ENCODE data around the gene SNRPA. TPM values are rescaled to one million over a fixed set of nuclear protein-coding genes. Genes with fewer than 3 reads are reported as not detected.

SNRPA gene
- total RNA-seq, 2 experiments from 2014 or later, result 214 to 315 TPM

DNA sequence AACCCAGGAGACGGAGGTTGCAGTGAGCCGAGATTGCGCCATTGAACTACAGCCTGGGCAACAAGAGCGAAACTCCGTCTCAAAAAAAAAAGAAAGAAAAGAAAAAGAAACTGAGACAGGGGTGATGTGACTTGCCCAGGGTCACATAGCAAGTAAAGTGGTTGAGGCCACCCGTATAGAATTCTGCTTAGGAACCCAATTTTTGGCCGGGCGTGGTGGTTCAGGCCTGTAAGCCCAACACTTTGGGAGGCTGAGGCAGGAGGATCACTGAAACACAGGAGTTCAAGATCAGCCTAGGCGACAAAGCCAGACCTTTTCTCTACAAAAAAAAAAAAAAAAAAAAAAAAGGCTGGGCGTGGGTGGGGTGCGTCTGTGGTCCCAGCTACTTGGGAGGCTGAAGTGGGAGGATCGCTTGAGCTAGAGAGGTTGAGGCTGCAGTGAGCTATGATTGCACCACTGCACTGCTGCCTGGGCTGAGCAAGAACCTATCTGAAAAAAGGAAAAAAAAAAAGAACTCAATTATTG is 1.3 kb downstream of the SNRPA start:
- H3K4me1 ChIP-seq (ENCODE audit: insufficient read depth, low read length, poor library complexity, severe bottlenecking), result peaks cover 61% of the 10 kb centered on the region
- intact Hi-C loops (cut with micrococcal nuclease; ENCODE audit: unreplicated experiment), result loop anchor here (5.0 kb wide), 1 partner anchor 90 kb away; no protein-coding TSS in a partner anchor
- H3K36me3 ChIP-seq (ENCODE audit: insufficient read depth, low read length), result peaks cover 57% of the 10 kb centered on the region
- H3K79me2 ChIP-seq (ENCODE audit: insufficient read depth, low read depth, low read length), result peaks cover 82% of the 10 kb centered on the region
- H2AFZ ChIP-seq (ENCODE audit: low read length), result no peak overlapping the region
- peak overlapping the region; percentile 76 for H3K27ac ChIP-seq (ENCODE audit: low read depth, low read length, poor library complexity, severe bottlenecking)
- CTCF ChIA-PET (ENCODE audit: unreplicated experiment), result interaction anchor here (0.5 to 0.6 kb wide), 2 partner anchors 11 to 1150 kb away, joined by 3 to 5 read pairs; no protein-coding TSS in a partner anchor
- BruUV-seq (replicated peaks), result no TSS peak
- H3K4me3 ChIP-seq (ENCODE audit: low read depth, low read length, poor library complexity, severe bottlenecking), result peak overlapping the region; percentile 80
- peaks cover 25% of the 10 kb centered on the region for H4K20me1 ChIP-seq (ENCODE audit: insufficient read depth, low read length)
- no peak for DNase-seq (ENCODE audit: low spot score)
- POLR2A ChIA-PET, result interaction anchor here (0.7 to 4.3 kb wide), 4 partner anchors 24 to 501 kb away, joined by 3 to 31 read pairs (median 4); partner anchors contain the start of genes EGLN2 and RAB4B
- H3K4me2 ChIP-seq (ENCODE audit: low read length), result peak overlapping the region; percentile 80
- H3K9me3 ChIP-seq (ENCODE audit: low read length), result no peaks in the 10 kb centered on the region
- H3K9me2 ChIP-seq (ENCODE audit: insufficient read depth, low read length), result no peaks in the 10 kb centered on the region
- TF ChIP-seq, protein P1, sequence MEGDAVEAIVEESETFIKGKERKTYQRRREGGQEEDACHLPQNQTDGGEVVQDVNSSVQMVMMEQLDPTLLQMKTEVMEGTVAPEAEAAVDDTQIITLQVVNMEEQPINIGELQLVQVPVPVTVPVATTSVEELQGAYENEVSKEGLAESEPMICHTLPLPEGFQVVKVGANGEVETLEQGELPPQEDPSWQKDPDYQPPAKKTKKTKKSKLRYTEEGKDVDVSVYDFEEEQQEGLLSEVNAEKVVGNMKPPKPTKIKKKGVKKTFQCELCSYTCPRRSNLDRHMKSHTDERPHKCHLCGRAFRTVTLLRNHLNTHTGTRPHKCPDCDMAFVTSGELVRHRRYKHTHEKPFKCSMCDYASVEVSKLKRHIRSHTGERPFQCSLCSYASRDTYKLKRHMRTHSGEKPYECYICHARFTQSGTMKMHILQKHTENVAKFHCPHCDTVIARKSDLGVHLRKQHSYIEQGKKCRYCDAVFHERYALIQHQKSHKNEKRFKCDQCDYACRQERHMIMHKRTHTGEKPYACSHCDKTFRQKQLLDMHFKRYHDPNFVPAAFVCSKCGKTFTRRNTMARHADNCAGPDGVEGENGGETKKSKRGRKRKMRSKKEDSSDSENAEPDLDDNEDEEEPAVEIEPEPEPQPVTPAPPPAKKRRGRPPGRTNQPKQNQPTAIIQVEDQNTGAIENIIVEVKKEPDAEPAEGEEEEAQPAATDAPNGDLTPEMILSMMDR (conservative IDR thresholded peaks at IDR 0.05; ENCODE audit: low read length), result no peak
- no peak for TF ChIP-seq EZH2phosphoT487 (IDR thresholded peaks at IDR 0.05; ENCODE audit: borderline replicate concordance, low read depth, low read length)

DNA sequence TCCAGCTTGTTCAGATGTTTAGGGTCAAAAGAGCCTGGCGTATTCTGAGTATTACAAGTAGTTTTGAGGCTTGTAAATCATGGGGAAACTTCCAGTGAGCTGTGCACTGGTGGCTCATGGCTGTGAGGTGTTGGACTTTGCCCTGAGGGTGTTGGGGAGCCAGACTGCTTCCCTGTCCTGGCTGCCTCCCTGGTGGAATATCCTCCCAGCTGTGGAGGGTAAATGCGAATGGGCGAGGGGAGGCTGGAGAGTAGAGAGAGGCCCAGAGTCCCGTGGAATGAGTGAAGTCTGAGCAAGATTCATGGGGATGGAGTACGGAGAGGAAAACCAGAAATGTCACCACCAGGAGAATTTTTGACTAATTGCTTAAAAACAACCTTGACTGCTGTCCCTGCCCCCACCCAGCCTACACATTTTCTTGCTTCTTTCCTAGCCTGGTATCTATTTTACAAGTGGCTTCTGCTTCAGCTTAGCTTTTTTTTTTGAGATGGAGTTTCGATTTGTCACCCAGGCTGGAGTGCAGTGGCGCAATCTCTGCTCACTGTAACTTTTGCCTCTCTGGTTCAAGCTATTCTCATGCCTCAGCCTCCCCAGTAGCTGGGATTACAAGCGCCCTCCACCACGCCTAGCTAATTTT is 3.7 kb downstream of the SNRPA start:
- peak overlapping the region; percentile 39 for H3K27ac ChIP-seq (ENCODE audit: low read depth, low read length, poor library complexity, severe bottlenecking)
- BruUV-seq (replicated peaks), result no TSS peak
- no peak for DNase-seq (ENCODE audit: low spot score)
- H3K4me3 ChIP-seq (ENCODE audit: low read depth, low read length, poor library complexity, severe bottlenecking), result peak overlapping the region; percentile 80
- ChIA-PET POLR2A (interaction anchor here (0.5 to 4.3 kb wide), 2 partner anchors 24 to 134 kb away, joined by 3 to 31 read pairs; partner anchors contain the start of gene RAB4B), CTCF (ENCODE audit: unreplicated experiment) (interaction anchor here (1.2 kb wide), 1 partner anchor 53 kb away, joined by 4 read pairs; no protein-coding TSS in a partner anchor)
- peak overlapping the region; percentile 98 for H3K4me2 ChIP-seq (ENCODE audit: low read length)
- H3K79me2 ChIP-seq (ENCODE audit: insufficient read depth, low read depth, low read length), result peaks cover 84% of the 10 kb centered on the region
- no peak for TF ChIP-seq EZH2phosphoT487 (IDR thresholded peaks at IDR 0.05; ENCODE audit: borderline replicate concordance, low read depth, low read length)
- TF ChIP-seq, protein P1 (conservative IDR thresholded peaks at IDR 0.05; ENCODE audit: low read length), result no peak
- no peaks in the 10 kb centered on the region for H3K9me3 ChIP-seq (ENCODE audit: low read length)
- peaks cover 40% of the 10 kb centered on the region for H3K4me1 ChIP-seq (ENCODE audit: insufficient read depth, low read length, poor library complexity, severe bottlenecking)
- H3K36me3 ChIP-seq (ENCODE audit: insufficient read depth, low read length), result peaks cover 79% of the 10 kb centered on the region
- intact Hi-C loops (cut with micrococcal nuclease; ENCODE audit: unreplicated experiment), result loop anchor here (5.0 kb wide), 1 partner anchor 92 kb away; no protein-coding TSS in a partner anchor
- no peak overlapping the region for H2AFZ ChIP-seq (ENCODE audit: low read length)
- H3K9me2 ChIP-seq (ENCODE audit: insufficient read depth, low read length), result no peaks in the 10 kb centered on the region
- peaks cover 25% of the 10 kb centered on the region for H4K20me1 ChIP-seq (ENCODE audit: insufficient read depth, low read length)

Measured in OCI-LY7 (cell line).